HG03354 (cell line): Measurements from ENCODE around the gene MFAP2.

ENCODE experiments used
- ATAC-seq: cut with Tn5 transposase; IDR thresholded peaks from one replicate; pipeline ENCODE4 v1.9.1; 2021; ENCODE audit warnings: mild to moderate bottlenecking; ENCODE audit not compliant: unreplicated experiment, poor library complexity, severe bottlenecking

The MFAP2 gene

GRCh38 chr1:16983649-16984048 is 3.2 kb upstream of the MFAP2 start:
- ATAC-seq, result no peak

- ATAC-seq, result no peak
These were observed 2.5 kb upstream of the MFAP2 start for GRCh38 chr1:16982902-16983301.

GRCh38 chr1:16981269-16981849 is 939 bp upstream of the MFAP2 start:
- ATAC-seq, result no peak

- no peak for ATAC-seq
These were observed 719 bp downstream of the MFAP2 start for GRCh38 chr1:16979475-16980327.

GRCh38 chr1:16978567-16979474 is 1.6 kb downstream of the MFAP2 start:
- no peak for ATAC-seq

GRCh38 chr1:16978139-16978538 is 2.3 kb downstream of the MFAP2 start:
- ATAC-seq, result no peak

GRCh38 chr1:16977377-16977776 is 3.0 kb downstream of the MFAP2 start:
- no peak for ATAC-seq

- ATAC-seq, result no peak
These were observed 3.5 kb downstream of the MFAP2 start for GRCh38 chr1:16976966-16977365.

- ATAC-seq, result no peak
These were observed 4.6 kb downstream of the MFAP2 start for GRCh38 chr1:16975838-16976237.

- ATAC-seq, result no peak
These were observed 5.2 kb downstream of the MFAP2 start for GRCh38 chr1:16975211-16975610.

GRCh38 chr1:16973215-16973614 is 7.2 kb downstream of the MFAP2 start:
- no peak for ATAC-seq

- no peak for ATAC-seq
These were observed 8.1 kb downstream of the MFAP2 start for GRCh38 chr1:16972189-16972895.

- ATAC-seq, result no peak
These were observed 8.9 kb downstream of the MFAP2 start for GRCh38 chr1:16971341-16972188.

- no peak for ATAC-seq
These were observed 10.1 kb downstream of the MFAP2 start for GRCh38 chr1:16970132-16970910.

GRCh38 chr1:16969651-16970050 is 10.8 kb downstream of the MFAP2 start:
- no peak for ATAC-seq

- no peak for ATAC-seq
These were observed 11.3 kb downstream of the MFAP2 start for GRCh38 chr1:16969057-16969611.

- no peak for ATAC-seq
These were observed 12.0 kb downstream of the MFAP2 start for GRCh38 chr1:16968372-16968771.

- ATAC-seq, result no peak
These were observed 12.5 kb downstream of the MFAP2 start for GRCh38 chr1:16967962-16968361.
